HS-27A (cell line): Measurements from ENCODE around the gene EPC1.
"Not testable (repeated sequence)": the region's sequence is repeated elsewhere in the genome, so short reads cannot be mapped to it uniquely, and the experiment has no call there.

Source experiments
- DNase-seq: peaks from one replicate; pipeline ENCODE4 v3.0.0-alpha.2; 2012; ENCODE audit warnings: low read depth, missing footprints

EPC1 gene

GRCh38 chr10:32234471-32234870, 112.5 kb downstream of the EPC1 start:
- DNase-seq: no peak

- not testable (repeated sequence) for DNase-seq
These were observed 113.6 kb downstream of the EPC1 start for GRCh38 chr10:32233375-32233774.

GRCh38 chr10:32232378-32232777, 114.6 kb downstream of the EPC1 start:
- DNase-seq: no peak

GRCh38 chr10:32229788-32230187, 117.2 kb downstream of the EPC1 start:
- not testable (repeated sequence) for DNase-seq

GRCh38 chr10:32229170-32229569, 117.8 kb downstream of the EPC1 start:
- DNase-seq: no peak

GRCh38 chr10:32227802-32228201, 119.2 kb downstream of the EPC1 start:
- no peak for DNase-seq

- no peak for DNase-seq
These were observed 120.3 kb downstream of the EPC1 start for GRCh38 chr10:32226624-32227023.

- DNase-seq: no peak
These were observed 121.0 kb downstream of the EPC1 start for GRCh38 chr10:32225976-32226375.

GRCh38 chr10:32222376-32222775, 124.6 kb downstream of the EPC1 start:
- not testable (repeated sequence) for DNase-seq

- DNase-seq: not testable (repeated sequence)
These were observed 127.8 kb downstream of the EPC1 start for GRCh38 chr10:32219156-32219555.

GRCh38 chr10:32218206-32219044, 128.5 kb downstream of the EPC1 start:
- DNase-seq: not testable (repeated sequence)
